K562 (cell line): Measurements from ENCODE around the gene PRDM8.
"Not testable (repeated sequence)": the region's sequence is repeated elsewhere in the genome, so short reads cannot be mapped to it uniquely, and the experiment has no call there.

Experiments used
- BHLHE40 ChIP-seq: IDR thresholded peaks from 2 replicates; pipeline ENCODE4 v1.6.1; 2011; ENCODE audit warnings: low read length, improper control_type of control experiment
- CEBPB ChIP-seq: fragments of 450-650 bp; IDR thresholded peaks from 2 replicates; pipeline ENCODE4 v1.6.1; 2016; ENCODE audit warnings: missing genetic modification characterization, missing compliant biosample characterization
- SIN3A ChIP-seq, 2 experiments: fragments of 150-350 bp in 1 of 2; IDR thresholded peaks; 2 replicates each; pipeline ENCODE4 v1.6.1; 2011 to 2016; ENCODE audit warnings: borderline replicate concordance in 2 of 2, low read depth in 2 of 2, low read length in 2 of 2, mild to moderate bottlenecking in 2 of 2, moderate library complexity in 2 of 2; ENCODE audit not compliant: control insufficient read depth in 1 of 2
- ZBTB7A ChIP-seq: IDR thresholded peaks from 2 replicates; pipeline ENCODE4 v1.6.1; 2011; ENCODE audit warnings: low read depth, mild to moderate bottlenecking, low read length, moderate library complexity, borderline replicate concordance; ENCODE audit not compliant: control insufficient read depth
- TF ChIP-seq, protein P1 (sequence below): fragments of 200-800 bp; sonication (Bioruptor generic); IDR thresholded peaks from 2 replicates; pipeline ENCODE4 v1.6.1; 2016; ENCODE audit warnings: missing genetic modification characterization, missing compliant biosample characterization

- TF ChIP-seq SIN3A (IDR thresholded peaks at IDR 0.05; ENCODE audit: borderline replicate concordance in 2 of 2, control insufficient read depth in 1 of 2, low read depth in 2 of 2, low read length in 2 of 2); CEBPB (tag); ZBTB7A; BHLHE40: not testable (repeated sequence)
- TF ChIP-seq, protein P1, sequence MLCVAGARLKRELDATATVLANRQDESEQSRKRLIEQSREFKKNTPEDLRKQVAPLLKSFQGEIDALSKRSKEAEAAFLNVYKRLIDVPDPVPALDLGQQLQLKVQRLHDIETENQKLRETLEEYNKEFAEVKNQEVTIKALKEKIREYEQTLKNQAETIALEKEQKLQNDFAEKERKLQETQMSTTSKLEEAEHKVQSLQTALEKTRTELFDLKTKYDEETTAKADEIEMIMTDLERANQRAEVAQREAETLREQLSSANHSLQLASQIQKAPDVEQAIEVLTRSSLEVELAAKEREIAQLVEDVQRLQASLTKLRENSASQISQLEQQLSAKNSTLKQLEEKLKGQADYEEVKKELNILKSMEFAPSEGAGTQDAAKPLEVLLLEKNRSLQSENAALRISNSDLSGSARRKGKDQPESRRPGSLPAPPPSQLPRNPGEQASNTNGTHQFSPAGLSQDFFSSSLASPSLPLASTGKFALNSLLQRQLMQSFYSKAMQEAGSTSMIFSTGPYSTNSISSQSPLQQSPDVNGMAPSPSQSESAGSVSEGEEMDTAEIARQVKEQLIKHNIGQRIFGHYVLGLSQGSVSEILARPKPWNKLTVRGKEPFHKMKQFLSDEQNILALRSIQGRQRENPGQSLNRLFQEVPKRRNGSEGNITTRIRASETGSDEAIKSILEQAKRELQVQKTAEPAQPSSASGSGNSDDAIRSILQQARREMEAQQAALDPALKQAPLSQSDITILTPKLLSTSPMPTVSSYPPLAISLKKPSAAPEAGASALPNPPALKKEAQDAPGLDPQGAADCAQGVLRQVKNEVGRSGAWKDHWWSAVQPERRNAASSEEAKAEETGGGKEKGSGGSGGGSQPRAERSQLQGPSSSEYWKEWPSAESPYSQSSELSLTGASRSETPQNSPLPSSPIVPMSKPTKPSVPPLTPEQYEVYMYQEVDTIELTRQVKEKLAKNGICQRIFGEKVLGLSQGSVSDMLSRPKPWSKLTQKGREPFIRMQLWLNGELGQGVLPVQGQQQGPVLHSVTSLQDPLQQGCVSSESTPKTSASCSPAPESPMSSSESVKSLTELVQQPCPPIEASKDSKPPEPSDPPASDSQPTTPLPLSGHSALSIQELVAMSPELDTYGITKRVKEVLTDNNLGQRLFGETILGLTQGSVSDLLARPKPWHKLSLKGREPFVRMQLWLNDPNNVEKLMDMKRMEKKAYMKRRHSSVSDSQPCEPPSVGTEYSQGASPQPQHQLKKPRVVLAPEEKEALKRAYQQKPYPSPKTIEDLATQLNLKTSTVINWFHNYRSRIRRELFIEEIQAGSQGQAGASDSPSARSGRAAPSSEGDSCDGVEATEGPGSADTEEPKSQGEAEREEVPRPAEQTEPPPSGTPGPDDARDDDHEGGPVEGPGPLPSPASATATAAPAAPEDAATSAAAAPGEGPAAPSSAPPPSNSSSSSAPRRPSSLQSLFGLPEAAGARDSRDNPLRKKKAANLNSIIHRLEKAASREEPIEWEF (CRISPR knock-in tag): not testable (repeated sequence)
Measured at GRCh38 chr4:80247484-80247883, 50.2 kb downstream of the PRDM8 start.
